ENCODE data around the gene THOC6.

THOC6 gene

GRCh38 chr16:2991566-2992261, 32.1 kb upstream of the THOC6 start:
- no peak for DNase-seq (ENCODE audit: low read depth)

- DNase-seq (ENCODE audit: low read depth) = no peak
These were observed 31.3 kb upstream of the THOC6 start for GRCh38 chr16:2992383-2993081.

GRCh38 chr16:2996298-2996697, 27.5 kb upstream of the THOC6 start:
- no peak for DNase-seq (ENCODE audit: low read depth)

GRCh38 chr16:2999929-3000328, 23.9 kb upstream of the THOC6 start:
- DNase-seq (ENCODE audit: low read depth) = no peak

GRCh38 chr16:3000540-3000939, 23.3 kb upstream of the THOC6 start:
- no peak for DNase-seq (ENCODE audit: low read depth)

DNA sequence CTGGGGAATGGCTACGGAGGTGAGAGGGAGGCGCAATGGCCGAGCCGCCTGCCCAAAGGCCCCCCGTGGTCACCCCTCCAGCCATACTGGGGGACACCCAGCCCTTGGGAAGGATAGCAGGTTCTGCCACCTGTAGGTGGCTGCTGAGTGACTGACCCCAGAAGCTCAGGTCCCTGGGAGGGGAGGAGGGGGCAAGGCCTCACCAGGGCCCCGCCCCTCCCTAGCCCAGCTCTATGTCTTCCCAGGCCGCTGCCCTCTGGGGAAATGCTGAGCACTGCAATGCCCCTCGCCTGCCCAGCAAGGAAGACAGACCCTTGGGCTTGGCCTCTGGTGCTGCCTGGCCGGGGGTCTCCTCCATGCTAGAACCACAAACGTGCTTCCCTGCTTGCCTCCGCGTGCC, 22.5 kb upstream of the THOC6 start:
- no peak for DNase-seq (ENCODE audit: low read depth)

DNA sequence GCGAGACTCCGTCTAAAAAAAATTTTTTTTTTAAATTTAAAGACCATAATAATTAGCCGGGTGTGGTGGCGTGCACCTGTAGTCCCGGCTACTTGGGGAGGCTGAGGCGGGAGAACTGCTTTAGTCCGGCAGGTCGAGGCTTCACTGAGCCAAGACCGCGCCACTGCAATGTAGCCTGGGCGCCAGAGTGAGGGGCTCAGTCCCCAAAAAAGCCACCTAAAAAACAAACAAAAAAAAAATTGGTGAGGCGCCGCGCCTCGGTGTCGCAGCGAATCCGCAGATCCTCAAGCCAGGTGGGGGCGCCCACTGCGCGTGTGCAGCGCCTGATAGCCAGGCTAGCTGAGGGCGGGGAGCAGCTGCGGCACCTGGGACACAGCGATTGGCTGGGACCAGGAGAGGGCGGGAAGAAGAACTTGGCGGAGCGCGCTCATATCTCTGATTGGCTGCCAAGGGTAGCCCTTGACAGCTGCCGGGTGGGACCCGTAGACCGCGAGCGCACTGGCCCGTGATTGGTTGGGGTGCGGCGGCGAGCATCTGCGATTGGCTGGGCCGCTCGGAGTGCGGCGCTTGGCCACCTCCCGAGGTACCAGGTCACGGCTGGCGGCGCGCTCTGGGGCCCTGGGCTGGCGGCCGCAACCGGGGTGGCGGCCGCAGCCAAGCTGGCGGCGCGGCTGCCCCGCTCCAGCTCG, 20.1 kb upstream of the THOC6 start:
- DNase-seq (ENCODE audit: low read depth) = peak; percentile 99

GRCh38 chr16:3004319-3004718, 19.5 kb upstream of the THOC6 start:
- no peak for DNase-seq (ENCODE audit: low read depth)

GRCh38 chr16:3004781-3005284, 19.0 kb upstream of the THOC6 start:
- no peak for DNase-seq (ENCODE audit: low read depth)

DNA sequence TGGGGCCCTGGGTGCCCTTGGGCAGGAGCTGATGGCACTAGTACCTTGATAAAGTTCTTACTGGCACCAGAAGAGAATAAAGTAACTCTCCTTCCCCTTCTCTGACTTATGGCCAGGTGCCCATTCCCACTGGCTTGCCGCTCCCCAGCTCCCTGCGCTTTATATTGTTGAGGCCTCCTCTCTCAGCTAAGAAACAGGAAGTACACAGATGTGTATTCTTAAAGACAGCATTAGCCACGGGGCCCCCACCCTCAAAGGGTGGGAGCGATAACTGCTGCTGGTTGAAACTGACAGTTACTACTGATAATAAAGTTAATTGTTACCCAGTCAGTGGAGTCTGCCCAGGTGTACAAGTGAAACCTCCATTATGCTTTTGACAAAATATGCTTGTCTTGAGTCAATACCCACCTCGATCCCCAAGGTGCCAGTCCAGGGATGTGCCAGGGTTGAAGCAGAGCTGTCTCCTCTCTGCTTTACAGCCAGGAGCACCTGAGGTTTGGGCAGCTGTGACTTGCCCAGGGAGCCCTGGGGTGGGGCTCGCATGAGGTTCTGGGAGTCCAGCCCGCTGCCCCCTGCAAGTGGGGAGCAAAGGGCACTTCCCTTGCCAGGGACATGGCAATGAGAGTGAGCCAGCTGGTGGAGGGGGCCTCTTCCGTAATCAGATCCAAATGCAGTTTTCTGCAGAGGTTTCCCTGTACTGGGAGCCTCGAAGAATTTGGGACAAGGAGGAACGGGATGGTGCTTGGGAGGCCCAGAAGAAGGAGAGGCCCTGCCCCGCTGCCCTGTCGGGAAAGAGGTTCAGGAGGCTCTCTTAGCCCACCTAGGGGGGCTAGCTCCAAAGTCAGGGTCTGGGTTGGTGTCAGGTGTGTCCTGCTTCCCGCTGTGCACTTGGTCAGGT, 16.5 kb upstream of the THOC6 start:
- DNase-seq (ENCODE audit: low read depth) = no peak

- DNase-seq (ENCODE audit: low read depth) = no peak
These were observed 15.7 kb upstream of the THOC6 start for GRCh38 chr16:3007957-3008689.

DNA sequence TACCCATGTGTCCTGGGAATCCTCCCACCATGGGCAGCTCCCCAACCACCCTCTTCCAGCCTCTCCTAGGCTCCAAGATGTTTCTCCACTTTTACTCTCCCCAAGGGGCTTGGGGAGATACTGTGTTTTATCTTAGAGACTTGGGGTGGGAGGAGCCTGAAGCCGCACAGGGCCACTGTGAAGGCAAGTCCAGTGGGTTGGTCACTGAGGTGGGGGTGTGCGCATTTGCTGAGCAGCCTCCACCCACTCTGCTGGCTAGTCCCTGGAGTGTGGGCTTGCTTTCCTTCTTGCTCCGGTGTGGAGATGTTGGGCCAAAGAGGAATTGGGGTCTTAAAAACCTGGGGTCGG, 15.2 kb upstream of the THOC6 start:
- no peak for DNase-seq (ENCODE audit: low read depth)

DNA sequence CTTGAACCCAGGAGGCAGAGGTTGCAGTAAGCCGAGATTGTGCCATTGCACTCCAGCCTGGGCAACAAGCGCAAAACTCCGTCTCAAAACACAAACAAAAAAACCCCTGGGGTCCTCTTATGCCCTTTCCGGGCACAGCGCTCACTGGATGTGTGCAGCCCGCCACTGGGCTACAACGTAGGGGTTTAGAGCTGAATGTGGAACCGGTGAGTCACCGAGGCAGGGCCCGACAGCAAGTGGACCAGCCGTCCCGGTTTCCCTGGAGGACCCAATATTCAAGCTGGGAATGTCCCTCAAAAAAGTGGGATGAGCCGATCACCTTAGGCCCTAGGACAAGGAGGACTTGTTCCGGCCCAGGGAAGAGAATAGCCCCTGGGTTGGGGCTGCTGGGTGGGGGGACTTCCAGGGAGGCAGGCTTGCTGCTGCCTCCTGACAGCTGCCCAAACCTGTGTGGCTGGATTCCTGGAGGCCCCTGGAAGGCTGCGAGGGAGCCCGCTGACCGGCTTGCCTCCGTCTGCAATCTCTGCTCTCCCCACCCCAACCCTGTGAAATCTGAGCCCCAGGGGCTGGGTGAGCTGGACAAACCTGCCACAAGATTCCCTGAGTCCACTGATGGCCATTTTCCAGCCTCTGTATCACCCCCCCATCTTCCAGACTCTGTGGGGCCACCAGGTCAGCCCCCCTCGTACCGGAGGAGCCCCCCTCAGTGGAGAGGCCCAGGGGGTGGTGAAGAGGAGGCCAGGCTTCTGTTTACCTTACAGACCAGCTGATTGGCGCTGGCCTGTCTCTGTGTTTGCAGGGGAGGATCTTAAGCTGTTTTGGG, 14.1 kb upstream of the THOC6 start:
- peak; percentile 27 for DNase-seq (ENCODE audit: low read depth)

GRCh38 chr16:3010510-3010909, 13.3 kb upstream of the THOC6 start:
- DNase-seq (ENCODE audit: low read depth) = no peak

- DNase-seq (ENCODE audit: low read depth) = no peak
These were observed 11.6 kb upstream of the THOC6 start for GRCh38 chr16:3012246-3012645.

GRCh38 chr16:3012828-3013420, 10.9 kb upstream of the THOC6 start, which contains the start of gene CLDN9:
Gene CLDN9, plus strand, starts transcription at chr16:3012923. Its CDS starts 440 bp downstream, at chr16:3013363.
- no peak for DNase-seq (ENCODE audit: low read depth)

DNA sequence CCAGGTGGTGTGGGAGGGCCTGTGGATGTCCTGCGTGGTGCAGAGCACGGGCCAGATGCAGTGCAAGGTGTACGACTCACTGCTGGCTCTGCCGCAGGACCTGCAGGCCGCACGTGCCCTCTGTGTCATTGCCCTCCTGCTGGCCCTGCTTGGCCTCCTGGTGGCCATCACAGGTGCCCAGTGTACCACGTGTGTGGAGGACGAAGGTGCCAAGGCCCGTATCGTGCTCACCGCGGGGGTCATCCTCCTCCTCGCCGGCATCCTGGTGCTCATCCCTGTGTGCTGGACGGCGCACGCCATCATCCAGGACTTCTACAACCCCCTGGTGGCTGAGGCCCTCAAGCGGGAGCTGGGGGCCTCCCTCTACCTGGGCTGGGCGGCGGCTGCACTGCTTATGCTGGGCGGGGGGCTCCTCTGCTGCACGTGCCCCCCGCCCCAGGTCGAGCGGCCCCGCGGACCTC, 10.3 kb upstream of the THOC6 start:
- DNase-seq (ENCODE audit: low read depth) = no peak

GRCh38 chr16:3013998-3014690, 9.7 kb upstream of the THOC6 start:
- DNase-seq (ENCODE audit: low read depth) = no peak

- no peak for DNase-seq (ENCODE audit: low read depth)
These were observed 8.9 kb upstream of the THOC6 start for GRCh38 chr16:3014971-3015370.

Measured in iris pigment epithelial cell (primary cell).